Prostate gland (tissue), 2 donors: ENCODE measurements around the gene ATP6AP1.

Source experiments
- POLR2A ChIP-seq: fragments of 450-650 bp; IDR thresholded peaks from one replicate; pipeline ENCODE4 v1.6.1; 2016; ENCODE audit warnings: antibody characterized with exemption, mild to moderate bottlenecking
- POLR2AphosphoS5 ChIP-seq: sonication (generic); formaldehyde crosslinking; IDR thresholded peaks from one replicate; pipeline ENCODE4 v1.6.1; 2017; ENCODE audit warnings: antibody characterized with exemption
- TF ChIP-seq, protein P1 (sequence below), 4 experiments: fragments of 200-600 bp in 2 of 4; fragments of 450-650 bp in 2 of 4; sonication (generic) in 2 of 4; IDR thresholded peaks; 1 replicate in 3 of 4; 2 replicates in 1 of 4; pipeline ENCODE4 v1.5.1; 2016 to 2019; ENCODE audit warnings: antibody characterized with exemption in 4 of 4, mild to moderate bottlenecking in 2 of 4, moderate library complexity in 2 of 4

DNA sequence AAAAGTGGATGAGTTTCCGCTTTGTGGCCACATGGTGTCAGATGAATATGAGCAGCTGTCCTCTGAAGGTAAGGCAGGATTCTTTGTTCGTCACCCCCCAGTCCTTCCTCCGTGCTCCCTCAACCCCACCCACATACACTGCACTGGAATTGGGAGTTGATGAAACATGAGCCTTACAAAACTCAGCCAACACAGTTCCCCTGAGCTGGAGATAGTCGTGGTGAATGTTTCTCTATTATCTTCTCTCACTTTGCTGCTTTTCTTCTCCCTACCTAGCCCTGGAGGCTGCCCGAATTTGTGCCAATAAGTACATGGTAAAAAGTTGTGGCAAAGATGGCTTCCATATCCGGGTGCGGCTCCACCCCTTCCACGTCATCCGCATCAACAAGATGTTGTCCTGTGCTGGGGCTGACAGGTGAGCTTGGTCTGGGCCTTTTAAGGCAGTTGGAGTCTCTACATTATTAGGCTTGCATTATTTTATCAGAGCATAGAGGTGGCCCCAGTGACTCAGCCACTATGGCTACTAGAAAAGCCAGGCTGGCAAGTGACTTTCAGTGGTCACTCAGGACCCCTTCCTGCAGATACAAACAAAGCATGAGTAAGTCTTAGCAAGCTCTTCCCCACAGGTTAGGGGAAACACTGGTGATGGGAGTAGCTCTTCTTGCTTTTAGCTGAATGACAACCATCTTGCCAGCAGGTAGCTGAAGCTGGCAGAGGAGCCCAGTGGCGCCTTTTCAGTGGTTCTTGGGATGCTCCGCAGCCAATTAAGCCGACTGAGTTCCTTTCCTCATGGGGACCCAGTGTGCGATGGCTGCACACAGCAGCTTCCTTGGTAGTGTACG, 28.7 kb upstream of the ATP6AP1 start:
- TF ChIP-seq, protein P1, sequence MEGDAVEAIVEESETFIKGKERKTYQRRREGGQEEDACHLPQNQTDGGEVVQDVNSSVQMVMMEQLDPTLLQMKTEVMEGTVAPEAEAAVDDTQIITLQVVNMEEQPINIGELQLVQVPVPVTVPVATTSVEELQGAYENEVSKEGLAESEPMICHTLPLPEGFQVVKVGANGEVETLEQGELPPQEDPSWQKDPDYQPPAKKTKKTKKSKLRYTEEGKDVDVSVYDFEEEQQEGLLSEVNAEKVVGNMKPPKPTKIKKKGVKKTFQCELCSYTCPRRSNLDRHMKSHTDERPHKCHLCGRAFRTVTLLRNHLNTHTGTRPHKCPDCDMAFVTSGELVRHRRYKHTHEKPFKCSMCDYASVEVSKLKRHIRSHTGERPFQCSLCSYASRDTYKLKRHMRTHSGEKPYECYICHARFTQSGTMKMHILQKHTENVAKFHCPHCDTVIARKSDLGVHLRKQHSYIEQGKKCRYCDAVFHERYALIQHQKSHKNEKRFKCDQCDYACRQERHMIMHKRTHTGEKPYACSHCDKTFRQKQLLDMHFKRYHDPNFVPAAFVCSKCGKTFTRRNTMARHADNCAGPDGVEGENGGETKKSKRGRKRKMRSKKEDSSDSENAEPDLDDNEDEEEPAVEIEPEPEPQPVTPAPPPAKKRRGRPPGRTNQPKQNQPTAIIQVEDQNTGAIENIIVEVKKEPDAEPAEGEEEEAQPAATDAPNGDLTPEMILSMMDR (IDR thresholded peaks at IDR 0.05) = no peak
- no peak for TF ChIP-seq POLR2AphosphoS5
- TF ChIP-seq POLR2A = no peak
